ENCODE measurements around the gene TMEM87B. TPM values are rescaled to one million over a fixed set of nuclear protein-coding genes. Genes with fewer than 3 reads are reported as not detected.
A peak's percentile ranks its signal among the peaks of the same experiment; 100 is the strongest.

TMEM87B gene
- total RNA-seq, 2 experiments from 2014 or later = 11.4 to 12.2 TPM

- TF ChIP-seq CTCF (IDR thresholded peaks at IDR 0.05) = no peak
- H3K27me3 Mint-ChIP-seq = no peaks in the 10 kb centered on the region
- POLR2A ChIA-PET = no interaction called here
- DNase-seq (no peak), ATAC-seq (no peak)
- no peak overlapping the region for H3K27ac Mint-ChIP-seq
- H3K9me3 Mint-ChIP-seq = peaks cover 9% of the 10 kb centered on the region
- CTCF ChIA-PET = no interaction called here
- no peak overlapping the region for H3K4me3 Mint-ChIP-seq
- intact Hi-C loops (cut with micrococcal nuclease) = loop anchor here (10.0 kb wide), 1 partner anchor 195 kb away; the partner anchor contains the start of gene ZC3H8
- peaks cover 47% of the 10 kb centered on the region for H3K36me3 Mint-ChIP-seq (ENCODE audit: low read depth)
- peaks cover 49% of the 10 kb centered on the region for H3K4me1 Mint-ChIP-seq (ENCODE audit: low read depth)
Observed at GRCh38 chr2:112059671-112060070, 4.6 kb downstream of the TMEM87B start.

GRCh38 chr2:112061299-112061698 is 6.2 kb downstream of the TMEM87B start:
- Mint-ChIP-seq H3K36me3 (ENCODE audit: low read depth) (peaks cover 58% of the 10 kb centered on the region), H3K27ac (no peak overlapping the region), H3K4me1 (ENCODE audit: low read depth) (peaks cover 55% of the 10 kb centered on the region), H3K27me3 (no peaks in the 10 kb centered on the region), H3K4me3 (no peak overlapping the region), H3K9me3 (peaks cover 9% of the 10 kb centered on the region)
- ATAC-seq (no peak), DNase-seq (no peak)
- ChIA-PET POLR2A (no interaction called here), CTCF (no interaction called here)
- intact Hi-C loops (cut with micrococcal nuclease) = no loop called here
- TF ChIP-seq CTCF (IDR thresholded peaks at IDR 0.05) = no peak

GRCh38 chr2:112061840-112062239 is 6.8 kb downstream of the TMEM87B start:
- H3K4me1 Mint-ChIP-seq (ENCODE audit: low read depth) = peaks cover 52% of the 10 kb centered on the region
- no peaks in the 10 kb centered on the region for H3K27me3 Mint-ChIP-seq
- ChIA-PET POLR2A (interaction anchor here (1.8 kb wide), 1 partner anchor 178 kb away, joined by 5 read pairs; the partner anchor contains the start of gene ANAPC1), CTCF (no interaction called here)
- DNase-seq = no peak
- TF ChIP-seq CTCF (IDR thresholded peaks at IDR 0.05) = no peak
- intact Hi-C loops (cut with micrococcal nuclease) = no loop called here
- peaks cover 60% of the 10 kb centered on the region for H3K36me3 Mint-ChIP-seq (ENCODE audit: low read depth)
- peak overlapping the region; percentile 78 for H3K27ac Mint-ChIP-seq
- no peak for ATAC-seq
- peaks cover 9% of the 10 kb centered on the region for H3K9me3 Mint-ChIP-seq
- no peak overlapping the region for H3K4me3 Mint-ChIP-seq

- Mint-ChIP-seq H3K27me3 (no peaks in the 10 kb centered on the region), H3K4me3 (no peak overlapping the region), H3K9me3 (peaks cover 9% of the 10 kb centered on the region), H3K36me3 (ENCODE audit: low read depth) (peaks cover 69% of the 10 kb centered on the region), H3K27ac (peak overlapping the region; percentile 78), H3K4me1 (ENCODE audit: low read depth) (peaks cover 47% of the 10 kb centered on the region)
- CTCF ChIA-PET = interaction anchor here (1.8 kb wide), 1 partner anchor 11 kb away, joined by 5 read pairs; no protein-coding TSS in a partner anchor
- ATAC-seq (peak; percentile 86), DNase-seq (no peak)
- intact Hi-C loops (cut with micrococcal nuclease) = no loop called here
- POLR2A ChIA-PET = interaction anchor here (1.8 kb wide), 1 partner anchor 179 kb away, joined by 5 read pairs; the partner anchor contains the start of gene ANAPC1
- TF ChIP-seq CTCF (IDR thresholded peaks at IDR 0.05) = no peak
Observed at GRCh38 chr2:112062894-112063293, 7.8 kb downstream of the TMEM87B start.

- ATAC-seq (no peak), DNase-seq (no peak)
- H3K9me3 Mint-ChIP-seq = peaks cover 12% of the 10 kb centered on the region
- no peak overlapping the region for H3K4me3 Mint-ChIP-seq
- no peaks in the 10 kb centered on the region for H3K27me3 Mint-ChIP-seq
- ChIA-PET POLR2A (no interaction called here), CTCF (no interaction called here)
- H3K27ac Mint-ChIP-seq = peak overlapping the region; percentile 29
- no peak for TF ChIP-seq CTCF (IDR thresholded peaks at IDR 0.05)
- H3K4me1 Mint-ChIP-seq (ENCODE audit: low read depth) = peaks cover 45% of the 10 kb centered on the region
- H3K36me3 Mint-ChIP-seq (ENCODE audit: low read depth) = peaks cover 81% of the 10 kb centered on the region
- intact Hi-C loops (cut with micrococcal nuclease) = no loop called here
Observed at GRCh38 chr2:112065486-112065885, 10.4 kb downstream of the TMEM87B start.

All from activated CD8-positive, alpha-beta T cell treated with anti-CD3 and anti-CD28 coated beads for 36 hours (primary cell).